NCI-H2196 treated with DMSO at 0.1 percent for 48 hours (cell line): Measurements from ENCODE around the gene TOMM40L.

Experiments
- DNase-seq: peaks from one replicate; lab custom pipeline; 2025; ENCODE audit not compliant: unreplicated experiment; lab: John Stamatoyannopoulos, UW

The TOMM40L gene

GRCh38 chr1:161196521-161197451, 29.1 kb upstream of the TOMM40L start:
- DNase-seq, result no peak

- DNase-seq, result no peak
These were observed 28.2 kb upstream of the TOMM40L start for GRCh38 chr1:161197560-161198193.

GRCh38 chr1:161198194-161198896, 27.5 kb upstream of the TOMM40L start:
- DNase-seq, result peak; percentile 19

GRCh38 chr1:161198897-161199431, 26.9 kb upstream of the TOMM40L start, which contains the start of gene ADAMTS4:
TSS of gene ADAMTS4 (minus strand) at chr1:161199054. CDS start at chr1:161198627, 427 bp downstream.
- no peak for DNase-seq

GRCh38 chr1:161199506-161200139, 26.2 kb upstream of the TOMM40L start:
- no peak for DNase-seq

- DNase-seq, result no peak
These were observed 25.4 kb upstream of the TOMM40L start for GRCh38 chr1:161200421-161200991.

GRCh38 chr1:161200992-161201835, 24.6 kb upstream of the TOMM40L start:
- DNase-seq, result no peak

- DNase-seq, result peak; percentile 95
These were observed 23.8 kb upstream of the TOMM40L start, which contains the start of gene NDUFS2 for GRCh38 chr1:161201836-161202712. TSS of gene NDUFS2 (plus strand) at chr1:161202367. CDS start at chr1:161202386, 19 bp downstream.

- DNase-seq, result no peak
These were observed 19.3 kb upstream of the TOMM40L start for GRCh38 chr1:161206411-161207140.

GRCh38 chr1:161207173-161207572, 18.7 kb upstream of the TOMM40L start:
- DNase-seq, result no peak

- peak; percentile 71 for DNase-seq
These were observed 16.0 kb upstream of the TOMM40L start for GRCh38 chr1:161209790-161210409.

- DNase-seq, result no peak
These were observed 11.5 kb upstream of the TOMM40L start for GRCh38 chr1:161214369-161214768.

GRCh38 chr1:161215076-161215475, 10.8 kb upstream of the TOMM40L start, which contains the start of gene FCER1G:
TSS of gene FCER1G (plus strand) at chr1:161215295. CDS start at chr1:161215322, 27 bp downstream.
- DNase-seq, result no peak

GRCh38 chr1:161216945-161217712, 8.7 kb upstream of the TOMM40L start:
- no peak for DNase-seq

GRCh38 chr1:161217831-161218230, 8.0 kb upstream of the TOMM40L start:
- DNase-seq, result no peak

- DNase-seq, result no peak
These were observed 7.4 kb upstream of the TOMM40L start for GRCh38 chr1:161218301-161219077.
